GM12891 (cell line): Measurements from ENCODE around the gene MRS2.
"Not testable (repeated sequence)": the region's sequence is repeated elsewhere in the genome, so short reads cannot be mapped to it uniquely, and the experiment has no call there.

ENCODE experiments used
- DNase-seq: peaks from one replicate; pipeline ENCODE4 v3.0.0; 2011; ENCODE audit warnings: low spot score; ENCODE audit not compliant: insufficient read length
- FAIRE-seq: peaks from 2 replicates; lab custom pipeline; 2011; peaks lifted over from hg19 to GRCh38; lab: Jason Lieb, UNC
- PAX5 ChIP-seq: IDR thresholded peaks from 2 replicates; pipeline ENCODE4 v1.6.1; 2011; ENCODE audit warnings: low read length, moderate library complexity, mild to moderate bottlenecking; ENCODE audit not compliant: insufficient read depth, severe bottlenecking
- POLR2A ChIP-seq: IDR thresholded peaks from 2 replicates; pipeline ENCODE4 v1.6.1; 2011; ENCODE audit warnings: low read depth, low read length, control low read depth
- POLR2AphosphoS5 ChIP-seq: IDR thresholded peaks from 2 replicates; pipeline ENCODE4 v1.6.1; 2011; ENCODE audit warnings: low read depth, low read length, control low read depth
- POU2F2 ChIP-seq: IDR thresholded peaks from 2 replicates; pipeline ENCODE4 v1.6.1; 2011; ENCODE audit warnings: low read depth, mild to moderate bottlenecking, control low read depth, low read length, moderate library complexity
- SPI1 ChIP-seq: IDR thresholded peaks from 2 replicates; pipeline ENCODE4 v1.6.1; 2011; ENCODE audit warnings: low read depth, low read length, control low read depth
- TAF1 ChIP-seq: IDR thresholded peaks from 2 replicates; pipeline ENCODE4 v1.6.1; 2011; ENCODE audit warnings: low read depth, low read length, control low read depth

MRS2 gene

GRCh38 chr6:24405262-24405661, 2.5 kb downstream of the MRS2 start:
- no peak for TF ChIP-seq SPI1
- no peak for FAIRE-seq
- DNase-seq: no peak

DNA sequence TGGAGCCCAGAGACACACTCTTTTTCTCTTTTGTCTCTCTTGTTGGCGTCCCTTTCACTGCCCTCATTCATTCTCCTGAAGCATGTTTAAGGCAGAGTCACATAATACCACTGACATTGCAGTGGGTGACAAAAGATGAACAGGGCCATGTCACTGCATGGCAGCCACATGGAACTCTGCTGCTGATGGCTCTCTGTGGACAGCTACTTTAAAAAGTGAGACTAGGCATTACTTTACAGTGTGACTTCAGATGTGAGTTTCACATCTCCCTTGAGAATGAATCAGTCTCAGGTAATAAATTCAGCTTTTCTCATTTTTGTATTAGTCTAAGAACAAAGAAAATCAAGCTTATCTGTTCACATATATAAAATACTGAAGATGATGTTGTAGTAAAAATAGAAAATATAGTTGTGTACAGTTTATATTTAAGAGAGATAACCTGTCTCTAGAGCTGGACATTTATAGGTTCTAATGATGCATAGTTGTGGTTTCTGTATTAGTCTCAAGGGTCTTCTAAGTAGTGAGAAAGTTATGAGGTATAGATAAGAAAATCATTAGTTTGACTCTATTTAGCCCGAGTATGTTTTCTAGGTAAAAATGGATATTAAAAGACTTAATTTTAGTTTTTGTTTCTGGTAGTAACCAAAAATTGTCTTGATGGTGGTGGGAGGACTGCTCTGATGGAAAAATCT, 6.1 kb downstream of the MRS2 start:
- TF ChIP-seq SPI1 (peak; percentile 51; the same call in 1 of the 2 replicates), PAX5 (no peak)
- peak; percentile 58 for FAIRE-seq
- DNase-seq: peak; percentile 15

GRCh38 chr6:24410622-24411021, 7.9 kb downstream of the MRS2 start:
- TF ChIP-seq TAF1 (no peak), POU2F2 (no peak)
- FAIRE-seq: no peak
- no peak for DNase-seq

DNA sequence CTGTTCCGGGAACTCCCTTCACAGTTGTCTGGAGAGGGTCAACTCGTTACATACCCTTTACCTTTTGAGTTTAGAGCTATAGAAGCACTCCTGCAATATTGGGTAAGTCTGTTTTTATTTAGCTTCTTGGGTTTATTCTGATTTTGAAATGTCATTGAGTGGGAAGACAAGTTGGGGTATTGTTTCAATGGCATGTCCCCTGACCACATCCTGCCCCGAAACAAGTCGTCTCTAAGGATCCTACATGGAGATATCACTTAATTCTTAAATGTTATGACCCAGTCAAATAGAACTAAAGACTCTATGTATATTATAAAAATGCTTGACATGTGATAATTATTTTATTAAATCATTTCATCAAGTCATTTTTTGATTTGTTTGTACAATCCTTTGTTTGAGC, 9.6 kb downstream of the MRS2 start:
- FAIRE-seq: no peak
- TF ChIP-seq PAX5 (no peak), POLR2A (no peak), POLR2AphosphoS5 (no peak), TAF1 (no peak), POU2F2 (no peak), SPI1 (no peak)
- no peak for DNase-seq

DNA sequence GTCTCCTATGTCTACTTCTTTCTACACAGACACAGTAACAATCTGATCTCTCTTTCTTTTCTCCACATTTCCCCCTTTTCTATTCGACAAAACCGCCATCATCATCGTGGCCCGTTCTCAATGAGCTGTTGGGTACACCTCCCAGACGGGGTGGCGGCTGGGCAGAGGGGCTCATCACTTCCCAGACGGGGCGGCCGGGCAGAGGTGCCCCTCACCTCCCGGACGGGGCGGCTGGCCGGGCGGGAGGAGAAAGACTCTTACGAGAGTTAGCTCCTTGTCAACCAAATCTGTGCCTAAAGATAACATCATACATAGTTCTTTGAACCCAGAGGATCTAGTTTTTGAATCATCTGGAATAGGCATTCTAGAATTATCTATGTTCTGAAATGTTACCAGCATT, 11.8 kb downstream of the MRS2 start:
- not testable (repeated sequence) for FAIRE-seq, DNase-seq

GRCh38 chr6:24415753-24416152, 13.0 kb downstream of the MRS2 start:
- TF ChIP-seq POLR2A: no peak
- TF ChIP-seq POU2F2: no peak
- no peak for TF ChIP-seq PAX5
- no peak for TF ChIP-seq TAF1
- TF ChIP-seq POLR2AphosphoS5: no peak
- TF ChIP-seq SPI1: no peak
- FAIRE-seq (peak; percentile 90), DNase-seq (no peak)

DNA sequence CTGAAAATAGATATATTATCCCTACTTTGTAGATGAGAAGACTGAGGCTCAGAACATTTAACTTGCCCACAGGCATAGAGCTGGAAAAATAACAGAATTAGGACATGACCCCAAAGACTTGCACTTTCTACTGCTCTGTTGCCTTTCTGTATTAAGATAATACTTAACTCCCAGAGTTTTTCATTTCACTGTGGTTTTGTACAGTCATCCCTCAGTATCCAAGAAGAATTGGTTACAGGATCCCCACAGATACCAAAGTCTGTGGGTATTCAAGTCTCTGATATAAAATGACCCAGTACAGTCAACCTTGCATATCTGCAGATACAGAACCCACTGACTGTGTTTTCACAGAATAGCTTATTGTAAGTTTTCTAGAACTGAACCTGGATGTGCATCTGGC, 16.8 kb downstream of the MRS2 start:
- TF ChIP-seq TAF1 (no peak), POLR2A (no peak), POU2F2 (no peak), SPI1 (no peak), PAX5 (no peak)
- FAIRE-seq: no peak
- no peak for DNase-seq

DNA sequence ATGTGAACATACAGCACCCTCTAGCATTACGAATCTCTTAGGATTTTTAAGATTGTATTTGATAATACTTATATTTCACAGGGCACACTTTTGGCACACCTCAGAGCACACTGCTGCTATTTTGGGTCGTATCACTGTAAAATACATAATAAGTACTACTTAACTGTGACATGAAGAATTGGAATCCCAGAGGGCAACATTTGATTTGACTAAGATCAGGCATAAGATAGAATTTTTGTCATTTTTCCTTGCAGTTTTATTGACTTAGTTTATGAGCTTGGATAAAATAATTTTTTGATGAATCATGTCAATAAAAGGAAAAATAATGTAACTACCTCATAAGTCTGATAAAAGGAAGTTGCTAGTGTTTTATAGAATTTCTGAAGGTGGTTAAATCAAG, 22.4 kb downstream of the MRS2 start:
- DNase-seq (no peak), FAIRE-seq (no peak)
- TF ChIP-seq SPI1 (no peak), TAF1 (no peak), POU2F2 (no peak), POLR2AphosphoS5 (no peak), POLR2A (no peak), PAX5 (no peak)

DNA sequence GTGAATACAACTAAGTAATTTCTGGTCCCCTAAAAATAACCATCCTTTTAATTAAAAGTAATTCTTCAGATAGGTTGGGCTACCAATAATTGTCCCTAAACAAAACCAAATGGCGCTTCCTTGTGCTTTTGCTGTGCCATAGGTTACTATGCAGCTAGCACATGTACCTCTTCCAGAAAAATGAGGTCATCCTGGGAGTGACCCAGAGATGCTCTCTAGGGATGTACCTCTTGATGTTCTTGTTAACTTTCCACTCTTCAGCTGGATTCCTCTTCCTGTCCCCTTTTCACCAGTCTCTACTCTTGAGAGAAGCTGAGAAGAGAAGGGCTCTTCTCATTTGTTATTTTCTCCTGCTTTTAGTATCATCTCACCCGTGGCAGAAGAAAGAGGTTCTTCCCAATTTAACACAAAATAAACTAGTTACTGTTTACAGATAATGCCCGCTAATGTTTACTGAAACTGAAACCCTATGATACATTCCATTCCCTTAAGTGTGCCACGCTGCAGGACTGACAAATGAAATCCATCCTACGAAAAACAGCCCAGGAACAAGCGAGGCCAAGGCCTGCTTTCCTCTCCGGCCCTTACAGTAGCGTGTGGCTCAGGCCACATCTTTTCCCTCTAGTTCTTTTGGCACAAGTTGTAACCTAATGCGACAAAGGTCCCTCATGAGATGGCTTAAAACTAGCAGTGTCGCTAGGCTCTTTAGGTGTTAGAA, 24.2 kb downstream of the MRS2 start:
- no peak for DNase-seq
- no peak for FAIRE-seq
- TF ChIP-seq TAF1 (no peak), PAX5 (no peak), SPI1 (no peak), POLR2A (no peak), POLR2AphosphoS5 (no peak), POU2F2 (no peak)

DNA sequence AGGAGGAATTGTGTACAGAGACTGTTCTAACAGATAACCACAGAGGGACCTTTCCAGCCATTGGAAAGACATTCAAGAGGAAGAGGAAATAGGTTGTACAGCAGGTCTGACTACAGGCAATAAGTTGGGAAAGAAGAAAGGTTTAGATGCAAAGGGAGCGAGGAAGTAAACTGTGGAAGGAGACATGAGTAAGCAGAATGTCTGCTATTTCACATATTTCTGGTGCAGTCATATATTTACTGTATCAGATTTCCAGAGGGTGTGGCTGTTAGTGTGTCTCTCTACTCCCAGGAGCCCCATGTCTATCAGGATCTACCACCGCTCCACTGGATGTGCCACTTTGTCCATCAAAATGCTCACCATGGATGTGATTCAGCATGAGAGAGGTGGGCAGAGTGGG, 25.9 kb downstream of the MRS2 start:
- no peak for FAIRE-seq
- TF ChIP-seq SPI1: no peak
- TF ChIP-seq POU2F2: no peak
- TF ChIP-seq POLR2AphosphoS5: no peak
- TF ChIP-seq PAX5: no peak
- no peak for TF ChIP-seq POLR2A
- DNase-seq: no peak

GRCh38 chr6:24429146-24429545, 26.4 kb downstream of the MRS2 start:
- FAIRE-seq: no peak
- TF ChIP-seq SPI1: no peak
- TF ChIP-seq POU2F2: no peak
- TF ChIP-seq TAF1: no peak
- no peak for TF ChIP-seq POLR2A
- no peak for TF ChIP-seq PAX5
- no peak for TF ChIP-seq POLR2AphosphoS5
- no peak for DNase-seq
